ENCODE measurements around the gene AGAP5. TPM values are rescaled to one million over a fixed set of nuclear protein-coding genes. Genes with fewer than 3 reads are reported as not detected.

The AGAP5 gene
- total and polyA plus RNA-seq, 10 of the 15 experiments (the other 5 are each of a cell fraction or from before 2014, with no cell fraction given) = 0.68 to 8.5 (median 6.7) TPM; not detected in 1

GRCh38 chr10:73650537-73651331, 47.2 kb downstream of the AGAP5 start (continued):
- TF ChIP-seq KAT2A (conservative IDR thresholded peaks at IDR 0.05; ENCODE audit: control insufficient read depth, low read depth, low read length) = no peak
- peak; percentile 84 for TF ChIP-seq NFIC (IDR thresholded peaks at IDR 0.05; ENCODE audit: low read depth, low read length)
- TF ChIP-seq ATF2 (IDR thresholded peaks at IDR 0.05; ENCODE audit: low read length) = peak; percentile 94
- no peak for TF ChIP-seq NR2C2 (IDR thresholded peaks at IDR 0.05; ENCODE audit: borderline replicate concordance, control insufficient read depth, insufficient read length, low read depth)
- peak; percentile 81 to 84; a peak in 3 of 4 replicates for TF ChIP-seq IKZF2 (IDR thresholded peaks at IDR 0.05)
- TF ChIP-seq RFX5 (IDR thresholded peaks at IDR 0.05; ENCODE audit: low read depth, low read length) = no peak
- TF ChIP-seq PAX5 (IDR thresholded peaks at IDR 0.05; ENCODE audit: borderline replicate concordance, low read depth, low read length) = no peak
- no peak for TF ChIP-seq STAT1 (conservative IDR thresholded peaks at IDR 0.05)
- no peak for TF ChIP-seq RAD21 (IDR thresholded peaks at IDR 0.05; ENCODE audit: insufficient read depth, low read depth, low read length)
- TF ChIP-seq SMAD5 (IDR thresholded peaks at IDR 0.05; ENCODE audit: low read depth) = no peak
- TF ChIP-seq CBX3 (IDR thresholded peaks at IDR 0.05; ENCODE audit: borderline replicate concordance, low read depth) = no peak
- peak; percentile 85 for TF ChIP-seq MEF2A (IDR thresholded peaks at IDR 0.05; ENCODE audit: insufficient read depth, low read depth, low read length)
- TF ChIP-seq E4F1 (IDR thresholded peaks at IDR 0.05; ENCODE audit: borderline replicate concordance, partially characterized antibody) = no peak
- TF ChIP-seq NFXL1 (IDR thresholded peaks at IDR 0.05; ENCODE audit: borderline replicate concordance) = no peak
- peak; percentile 69 for TF ChIP-seq IKZF1 (conservative IDR thresholded peaks at IDR 0.05)
- no peak for TF ChIP-seq ZSCAN29 (IDR thresholded peaks at IDR 0.05)
- no peak for TF ChIP-seq STAT3 (IDR thresholded peaks at IDR 0.05; ENCODE audit: low read depth, low read length)
- TF ChIP-seq MLLT1 (IDR thresholded peaks at IDR 0.05) = no peak
- TF ChIP-seq ZNF687 (IDR thresholded peaks at IDR 0.05) = peak; percentile 59; the same call in 1 of the 2 replicates
- TF ChIP-seq FOS (IDR thresholded peaks at IDR 0.05; ENCODE audit: borderline replicate concordance, extremely low read depth, insufficient read length) = no peak
- TF ChIP-seq ZNF622 (IDR thresholded peaks at IDR 0.05) = no peak
- no peak for TF ChIP-seq BRCA1 (IDR thresholded peaks at IDR 0.05; ENCODE audit: low read depth, low read length)
